ENCODE results near the gene PTGR1.

The PTGR1 gene

DNA sequence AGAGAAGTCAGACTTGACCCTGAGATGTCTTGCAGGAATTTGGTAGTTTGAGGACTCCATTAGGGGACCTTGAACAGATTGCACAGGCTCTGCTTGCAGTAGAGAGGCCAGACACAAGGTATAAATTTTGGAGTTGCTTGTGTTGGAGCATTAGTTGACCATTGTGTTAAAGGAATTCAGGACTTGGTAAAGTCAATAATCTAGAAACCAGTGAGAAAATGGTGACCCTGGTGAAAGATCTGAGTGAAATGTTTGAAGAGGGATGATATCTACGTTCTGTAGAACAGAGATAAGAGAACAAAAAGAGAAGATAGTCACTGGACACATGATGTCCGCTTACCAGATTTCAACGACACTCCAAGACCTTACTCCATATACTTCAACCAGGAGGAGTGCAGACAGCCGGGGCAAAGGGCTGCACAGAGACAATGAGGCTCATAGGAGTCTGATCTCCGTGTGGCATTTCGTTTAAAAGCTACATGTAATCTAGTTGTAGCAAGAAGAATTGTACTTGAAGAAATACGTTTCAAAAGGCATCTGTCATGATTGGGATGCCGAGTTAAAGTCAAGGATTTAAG, 44.8 kb upstream of the PTGR1 start:
- Mint-ChIP-seq H3K4me1 (no peaks in the 10 kb centered on the region), H3K36me3 (ENCODE audit: low read depth) (peaks cover 51% of the 10 kb centered on the region), H3K27me3 (ENCODE audit: low read depth, poor library complexity) (no peaks in the 10 kb centered on the region), H3K9me3 (peaks cover 4% of the 10 kb centered on the region), H3K4me3 (no peak overlapping the region), H3K27ac (no peak overlapping the region)
- TF ChIP-seq, protein P1, sequence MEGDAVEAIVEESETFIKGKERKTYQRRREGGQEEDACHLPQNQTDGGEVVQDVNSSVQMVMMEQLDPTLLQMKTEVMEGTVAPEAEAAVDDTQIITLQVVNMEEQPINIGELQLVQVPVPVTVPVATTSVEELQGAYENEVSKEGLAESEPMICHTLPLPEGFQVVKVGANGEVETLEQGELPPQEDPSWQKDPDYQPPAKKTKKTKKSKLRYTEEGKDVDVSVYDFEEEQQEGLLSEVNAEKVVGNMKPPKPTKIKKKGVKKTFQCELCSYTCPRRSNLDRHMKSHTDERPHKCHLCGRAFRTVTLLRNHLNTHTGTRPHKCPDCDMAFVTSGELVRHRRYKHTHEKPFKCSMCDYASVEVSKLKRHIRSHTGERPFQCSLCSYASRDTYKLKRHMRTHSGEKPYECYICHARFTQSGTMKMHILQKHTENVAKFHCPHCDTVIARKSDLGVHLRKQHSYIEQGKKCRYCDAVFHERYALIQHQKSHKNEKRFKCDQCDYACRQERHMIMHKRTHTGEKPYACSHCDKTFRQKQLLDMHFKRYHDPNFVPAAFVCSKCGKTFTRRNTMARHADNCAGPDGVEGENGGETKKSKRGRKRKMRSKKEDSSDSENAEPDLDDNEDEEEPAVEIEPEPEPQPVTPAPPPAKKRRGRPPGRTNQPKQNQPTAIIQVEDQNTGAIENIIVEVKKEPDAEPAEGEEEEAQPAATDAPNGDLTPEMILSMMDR (IDR thresholded peaks at IDR 0.05) = no peak
- no peak for DNase-seq

DNA sequence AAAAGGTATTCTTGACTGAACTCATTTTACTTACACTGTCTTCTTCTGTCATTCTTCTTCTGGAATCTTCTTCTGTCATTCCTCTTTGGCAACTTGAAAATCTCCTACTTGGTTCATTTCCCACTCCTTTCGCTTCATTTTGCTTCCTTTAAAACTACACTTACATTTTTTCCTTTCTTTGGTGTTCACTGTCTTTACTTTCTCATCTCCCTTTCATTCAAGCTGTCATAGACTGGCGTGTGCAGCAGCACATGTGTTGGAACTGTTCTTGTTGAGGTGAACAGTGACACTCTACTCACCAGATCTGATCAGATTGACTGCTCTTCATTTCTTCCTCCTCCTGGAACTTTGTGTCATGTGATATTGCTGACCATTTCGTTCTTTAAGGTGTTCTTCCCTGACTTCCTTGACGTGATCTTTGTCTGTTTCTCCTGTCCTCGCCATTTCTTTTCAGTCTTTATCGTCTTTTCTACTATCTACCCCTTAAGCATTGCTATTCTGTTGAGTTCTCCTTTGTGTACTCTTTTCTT, 38.0 kb upstream of the PTGR1 start:
- TF ChIP-seq, protein P1 (IDR thresholded peaks at IDR 0.05) = no peak
- DNase-seq = no peak
- peaks cover 21% of the 10 kb centered on the region for H3K36me3 Mint-ChIP-seq (ENCODE audit: low read depth)
- no peaks in the 10 kb centered on the region for H3K27me3 Mint-ChIP-seq (ENCODE audit: low read depth, poor library complexity)
- peaks cover under 1% of the 10 kb centered on the region for H3K9me3 Mint-ChIP-seq
- H3K27ac Mint-ChIP-seq = no peak overlapping the region
- peaks cover 22% of the 10 kb centered on the region for H3K4me1 Mint-ChIP-seq
- H3K4me3 Mint-ChIP-seq = no peak overlapping the region

DNA sequence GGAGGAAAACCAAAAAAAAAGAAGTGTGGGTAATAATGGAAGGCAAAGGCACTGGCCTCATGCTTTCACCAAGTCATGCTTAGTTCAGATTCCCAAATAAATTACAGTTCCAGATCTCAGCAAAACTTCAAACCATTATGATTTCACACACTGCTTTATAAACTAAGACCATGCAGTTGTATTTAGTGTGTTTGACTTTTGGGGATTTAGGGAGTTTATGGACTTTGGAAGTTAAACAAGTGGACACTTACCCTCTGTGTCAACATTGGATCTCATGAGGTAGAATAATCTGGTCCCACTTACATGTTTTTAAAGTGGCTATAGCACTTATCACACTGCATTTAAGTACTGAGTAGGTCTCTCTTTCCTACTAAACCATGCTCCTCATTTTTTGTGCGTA, 35.4 kb upstream of the PTGR1 start:
- TF ChIP-seq, protein P1 (IDR thresholded peaks at IDR 0.05) = no peak
- H3K36me3 Mint-ChIP-seq (ENCODE audit: low read depth) = peaks cover 21% of the 10 kb centered on the region
- H3K4me1 Mint-ChIP-seq = peaks cover 29% of the 10 kb centered on the region
- no peak for DNase-seq
- no peak overlapping the region for H3K27ac Mint-ChIP-seq
- H3K27me3 Mint-ChIP-seq (ENCODE audit: low read depth, poor library complexity) = no peaks in the 10 kb centered on the region
- no peak overlapping the region for H3K4me3 Mint-ChIP-seq
- no peaks in the 10 kb centered on the region for H3K9me3 Mint-ChIP-seq

DNA sequence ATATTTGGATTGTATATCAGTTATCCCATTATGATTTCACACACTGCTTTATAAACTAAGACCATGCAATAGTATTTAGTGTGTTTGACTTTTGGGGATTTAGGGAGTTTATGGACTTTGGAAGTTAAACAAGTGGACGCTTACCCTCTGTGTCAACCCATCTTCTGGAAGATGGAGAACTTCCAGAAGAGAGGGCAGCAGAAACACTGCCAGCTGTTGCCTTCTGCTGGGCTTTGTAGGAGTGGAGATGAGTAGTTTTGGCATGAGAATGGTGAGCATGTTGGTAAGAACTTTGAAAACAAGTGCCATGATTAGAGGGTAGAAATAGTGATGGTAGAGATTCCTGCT, 33.9 kb upstream of the PTGR1 start:
- Mint-ChIP-seq H3K27me3 (ENCODE audit: low read depth, poor library complexity) (no peaks in the 10 kb centered on the region), H3K27ac (no peak overlapping the region), H3K4me3 (peak overlapping the region; percentile 94), H3K36me3 (ENCODE audit: low read depth) (peaks cover 21% of the 10 kb centered on the region), H3K4me1 (peaks cover 29% of the 10 kb centered on the region), H3K9me3 (no peaks in the 10 kb centered on the region)
- no peak for DNase-seq
- TF ChIP-seq, protein P1 (IDR thresholded peaks at IDR 0.05) = no peak

DNA sequence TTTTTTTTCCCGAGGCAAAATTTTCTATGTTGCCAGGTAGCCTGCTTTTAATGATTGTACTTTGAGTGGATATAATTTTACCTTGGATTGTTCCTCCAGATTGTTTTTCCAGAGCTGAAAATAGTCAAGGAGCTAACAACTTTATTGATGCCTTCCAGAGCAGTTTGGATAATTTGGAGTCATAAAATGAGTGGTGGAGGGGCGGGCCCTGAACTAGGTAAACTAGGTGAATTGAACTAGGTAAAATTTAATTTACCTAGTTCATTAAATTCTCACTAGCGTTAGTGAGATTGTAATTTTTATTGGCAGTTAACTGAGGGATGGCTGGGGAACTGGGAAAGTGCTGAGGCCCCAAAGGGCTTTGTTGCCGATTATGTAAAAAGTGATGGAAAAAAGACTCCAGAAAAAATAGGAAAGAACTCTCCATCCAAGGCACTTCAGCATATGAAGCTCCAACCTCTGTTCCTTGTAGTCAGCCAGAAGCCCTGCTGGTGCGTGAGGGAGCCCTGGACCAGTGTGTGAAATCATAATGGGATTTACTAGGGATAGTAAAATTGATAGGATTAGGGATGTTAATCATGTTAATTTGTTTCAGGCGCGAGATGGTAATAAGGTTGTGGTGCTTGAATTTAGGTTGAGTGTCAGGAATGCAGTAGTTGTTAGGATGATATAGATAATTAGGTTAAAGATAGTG, 33.4 kb upstream of the PTGR1 start:
- peaks cover 29% of the 10 kb centered on the region for H3K4me1 Mint-ChIP-seq
- DNase-seq = no peak
- H3K4me3 Mint-ChIP-seq = peak overlapping the region; percentile 94
- H3K36me3 Mint-ChIP-seq (ENCODE audit: low read depth) = peaks cover 21% of the 10 kb centered on the region
- H3K27ac Mint-ChIP-seq = no peak overlapping the region
- no peaks in the 10 kb centered on the region for H3K27me3 Mint-ChIP-seq (ENCODE audit: low read depth, poor library complexity)
- H3K9me3 Mint-ChIP-seq = no peaks in the 10 kb centered on the region
- TF ChIP-seq, protein P1 (IDR thresholded peaks at IDR 0.05) = no peak

DNA sequence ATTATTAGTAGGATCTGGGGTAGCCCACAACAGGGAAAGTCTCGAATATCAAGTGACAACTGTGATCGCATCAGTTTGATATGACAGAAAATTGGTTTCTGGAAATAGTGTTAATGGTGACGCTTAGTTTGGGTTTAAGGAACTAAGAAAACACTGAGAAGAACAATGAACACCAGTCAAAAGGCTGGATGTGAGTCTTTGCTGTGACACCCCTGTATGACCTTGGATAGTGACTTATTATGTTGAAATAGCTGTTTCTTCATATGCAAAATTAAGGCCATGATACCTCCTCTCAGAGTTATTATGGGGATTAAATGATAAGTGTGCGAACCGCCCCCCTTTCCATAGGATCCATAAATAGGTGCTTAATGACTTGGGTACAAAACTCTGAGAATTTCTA, 32.6 kb upstream of the PTGR1 start:
- Mint-ChIP-seq H3K9me3 (no peaks in the 10 kb centered on the region), H3K4me3 (peak overlapping the region; percentile 94), H3K4me1 (peaks cover 29% of the 10 kb centered on the region), H3K27ac (no peak overlapping the region), H3K27me3 (ENCODE audit: low read depth, poor library complexity) (no peaks in the 10 kb centered on the region), H3K36me3 (ENCODE audit: low read depth) (peaks cover 21% of the 10 kb centered on the region)
- TF ChIP-seq, protein P1 (IDR thresholded peaks at IDR 0.05) = no peak
- DNase-seq = no peak

All from nephron progenitor cell (in vitro differentiated cells).